ENCODE measurements around the gene UCK1.

UCK1 gene

DNA sequence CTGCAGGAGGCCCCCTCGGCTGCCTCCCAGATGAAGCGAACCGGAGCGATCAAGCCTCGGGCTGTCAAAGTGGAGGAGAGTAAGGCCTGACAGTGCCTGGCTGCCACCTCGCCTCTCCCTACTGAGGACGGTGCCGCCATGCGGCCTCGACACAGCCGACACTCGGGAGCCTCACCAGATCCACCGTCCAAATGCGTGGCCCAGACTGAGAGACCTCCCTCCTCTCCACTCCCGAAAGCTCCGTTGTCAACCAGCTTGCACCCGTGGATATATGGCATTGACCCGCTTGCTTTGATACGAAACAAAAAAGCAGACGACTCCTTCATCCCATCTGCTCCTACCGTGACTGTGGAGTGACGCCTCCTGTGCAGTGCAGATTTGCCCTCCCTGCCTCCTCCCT is 35.3 kb downstream of the UCK1 start:
- no peak for DNase-seq

DNA sequence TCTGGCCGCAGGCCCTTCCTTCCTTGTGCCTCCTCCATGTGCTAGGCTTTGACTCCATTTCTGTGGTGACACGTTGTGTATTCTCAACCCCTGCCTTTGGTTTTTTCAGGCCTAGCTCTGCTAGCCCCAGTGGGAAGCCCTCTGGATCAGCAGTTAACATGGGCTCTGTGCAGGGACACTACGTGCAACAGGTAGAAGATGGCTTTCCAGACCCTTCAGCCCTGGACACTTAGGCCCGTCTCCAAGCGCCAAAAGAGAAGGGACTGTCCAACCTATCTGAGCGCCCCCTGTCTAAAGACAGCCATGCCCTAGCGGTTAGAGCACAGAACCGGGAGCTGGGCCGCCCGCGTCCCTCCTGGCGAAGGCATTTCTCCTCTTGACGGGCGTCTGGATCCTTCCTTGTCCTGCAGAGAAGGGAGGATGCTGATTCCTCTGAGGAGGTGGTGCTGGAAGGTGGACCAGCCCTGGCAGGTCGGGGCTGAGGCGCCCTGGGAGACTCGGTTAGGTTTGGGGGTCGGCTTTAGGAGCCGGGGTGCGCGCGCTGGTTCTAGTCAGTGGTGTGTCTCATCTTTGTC is 36.7 kb downstream of the UCK1 start:
- DNase-seq: no peak

DNA sequence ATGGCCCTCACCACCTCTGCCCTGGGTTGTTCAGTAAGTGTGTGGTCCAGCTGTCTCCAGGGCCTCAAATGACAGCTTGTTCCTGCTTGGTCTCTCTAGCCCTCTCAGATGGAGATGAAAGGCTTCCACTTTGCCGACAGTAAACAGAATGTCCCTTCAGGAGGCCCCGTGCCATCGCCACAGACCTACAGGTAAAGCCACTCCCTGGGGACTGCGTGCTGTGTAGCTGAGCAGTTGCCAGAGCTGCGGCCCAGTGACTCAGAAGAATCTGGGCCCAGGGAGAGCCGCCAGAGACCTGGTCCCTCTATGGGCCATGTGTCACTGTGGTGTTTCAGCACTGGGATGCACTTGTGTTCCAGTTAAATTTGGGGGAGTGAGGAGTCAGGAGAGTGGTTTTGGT is 39.0 kb downstream of the UCK1 start:
- DNase-seq: no peak

DNA sequence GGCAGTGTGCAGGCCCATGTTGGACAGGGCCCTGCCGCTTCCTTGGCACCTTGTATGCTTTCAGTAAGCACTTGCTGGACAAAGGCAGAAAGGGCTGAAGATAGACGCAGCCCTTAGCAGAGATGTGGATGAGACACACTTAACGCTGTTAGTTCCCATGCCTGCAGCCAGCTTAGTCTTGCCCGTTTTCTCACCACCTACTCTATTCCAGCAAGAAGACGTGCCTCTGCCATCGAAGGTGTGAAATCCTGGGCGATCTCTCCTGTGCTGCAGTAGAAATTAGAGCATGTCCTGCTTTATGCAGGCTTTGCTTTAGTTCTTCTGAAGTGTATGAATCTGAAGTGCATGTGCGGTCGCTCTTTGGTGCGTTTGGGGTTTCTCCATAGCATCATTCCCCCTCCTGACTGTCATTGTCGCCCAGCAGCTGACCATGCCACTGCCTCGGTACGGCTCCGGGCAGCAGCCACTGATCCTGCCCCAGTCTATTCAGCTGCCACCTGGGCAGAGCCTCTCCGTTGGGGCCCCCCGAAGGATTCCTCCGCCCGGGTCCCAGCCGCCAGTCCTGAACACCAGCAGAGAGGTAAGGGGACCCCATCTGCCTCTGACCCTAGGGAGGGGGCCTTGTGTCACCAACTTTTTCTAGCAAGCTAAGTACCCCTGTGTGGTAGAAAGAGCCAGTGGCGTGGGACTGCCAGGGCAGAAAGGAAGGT is 39.9 kb downstream of the UCK1 start:
- no peak for DNase-seq

DNA sequence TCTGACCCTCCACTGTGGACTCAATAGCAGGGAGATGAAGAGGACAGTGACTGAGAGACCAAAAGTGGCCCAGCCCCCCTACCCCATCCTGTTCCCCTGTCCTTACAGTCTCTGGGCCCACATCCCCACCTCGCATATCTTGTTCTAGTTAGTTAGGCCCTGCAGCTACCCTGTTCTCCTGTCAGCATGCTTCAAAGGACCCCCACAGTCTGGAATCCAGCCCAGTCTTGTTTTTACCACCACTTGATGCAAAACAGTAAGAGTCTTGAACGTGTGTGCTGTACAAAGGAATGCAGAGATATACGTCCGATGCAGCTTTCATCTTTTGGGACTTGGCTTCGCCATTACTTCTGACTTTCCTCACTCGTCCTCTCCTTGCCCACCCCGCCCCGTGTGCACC is 40.5 kb downstream of the UCK1 start:
- peak; percentile 13 for DNase-seq

DNA sequence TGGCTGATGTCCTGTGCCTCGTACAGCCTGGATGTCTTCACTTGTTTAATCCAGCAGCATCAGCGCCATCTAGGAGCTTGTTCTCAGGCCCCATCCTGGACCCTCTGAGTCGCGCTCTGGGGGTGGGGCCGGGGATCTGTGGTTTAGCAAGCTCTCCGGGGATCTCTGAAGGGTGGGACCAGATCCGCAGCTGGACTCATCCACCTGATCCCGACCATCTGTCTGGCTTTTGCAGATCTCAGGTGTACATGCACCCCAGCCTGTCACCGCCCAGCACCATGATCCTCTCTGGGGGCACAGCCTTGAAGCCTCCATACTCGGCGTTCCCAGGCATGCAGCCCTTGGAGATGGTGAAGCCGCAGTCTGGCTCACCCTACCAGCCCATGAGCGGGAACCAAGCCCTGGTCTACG is 43.4 kb downstream of the UCK1 start:
- DNase-seq: peak; percentile 22

DNA sequence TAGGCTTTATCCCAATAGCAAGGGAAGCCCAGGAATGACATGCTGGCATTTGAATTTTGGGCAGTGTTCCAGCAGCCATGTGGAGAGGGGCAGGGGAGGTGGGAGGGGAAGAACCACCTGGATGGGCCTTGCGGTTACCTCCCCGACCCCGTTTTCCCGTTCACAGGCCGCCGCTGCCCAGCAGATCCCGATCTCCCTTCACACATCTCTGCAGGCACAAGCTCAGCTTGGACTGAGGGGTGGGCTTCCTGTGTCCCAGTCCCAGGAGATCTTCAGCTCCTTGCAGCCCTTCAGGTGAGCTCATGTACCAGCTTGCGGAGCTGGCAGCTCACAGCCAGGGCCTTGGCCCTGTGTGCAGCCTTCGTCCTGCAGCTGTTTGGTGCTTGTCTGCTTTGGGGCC is 44.1 kb downstream of the UCK1 start:
- DNase-seq: no peak

DNA sequence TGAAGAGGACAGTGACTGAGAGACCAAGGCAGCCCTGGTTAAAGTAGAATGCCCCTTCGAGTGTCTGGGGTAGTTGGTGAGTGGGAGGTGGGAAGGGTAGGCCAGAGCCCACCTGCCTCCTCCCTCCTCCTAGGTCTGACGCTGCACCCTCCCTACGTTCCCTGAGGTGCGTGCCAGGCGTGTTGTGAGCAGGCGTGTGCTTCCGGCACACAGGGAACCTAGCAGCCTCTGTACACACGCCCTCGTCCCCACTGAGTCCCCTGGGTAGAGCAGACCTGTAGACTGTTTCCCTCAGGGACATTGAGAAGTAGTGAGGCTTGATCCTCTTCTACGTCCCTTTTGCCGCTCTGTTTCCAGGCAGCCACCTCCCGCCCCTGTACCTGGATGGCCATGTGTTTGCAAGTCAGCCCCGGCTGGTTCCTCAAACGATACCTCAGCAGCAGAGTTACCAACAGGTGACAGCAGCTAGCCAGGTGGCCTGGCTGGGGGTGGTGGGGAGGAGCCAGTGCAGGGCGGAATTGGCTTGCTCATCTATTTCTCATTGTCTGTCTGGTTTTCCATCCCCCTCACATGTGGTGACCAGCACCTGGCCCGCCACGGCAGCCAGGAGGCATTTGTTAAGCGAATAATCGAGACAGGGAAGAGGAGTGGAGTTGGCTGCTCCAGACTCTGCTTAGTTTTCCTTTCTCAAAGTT is 45.2 kb downstream of the UCK1 start:
- no peak for DNase-seq

DNA sequence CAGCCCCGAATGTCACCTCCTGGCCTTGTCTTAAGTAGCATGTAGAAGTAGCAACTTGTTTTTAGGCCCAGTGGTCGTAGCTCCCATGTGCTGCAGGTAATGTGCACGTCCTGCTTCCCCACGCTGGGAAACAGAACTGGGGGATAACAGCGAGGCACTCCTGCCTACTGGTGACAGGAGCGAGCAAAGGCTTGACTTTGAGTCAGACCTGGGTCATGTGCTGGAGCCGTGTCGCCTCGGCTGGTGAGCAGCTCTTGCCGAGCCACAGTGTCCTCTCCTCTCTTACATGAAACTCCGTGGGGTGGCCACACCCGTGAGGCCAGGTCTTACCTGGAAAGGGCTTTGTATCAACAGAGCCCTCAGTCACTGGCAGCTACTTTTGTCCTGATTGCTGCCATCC is 45.9 kb downstream of the UCK1 start:
- DNase-seq: no peak

DNA sequence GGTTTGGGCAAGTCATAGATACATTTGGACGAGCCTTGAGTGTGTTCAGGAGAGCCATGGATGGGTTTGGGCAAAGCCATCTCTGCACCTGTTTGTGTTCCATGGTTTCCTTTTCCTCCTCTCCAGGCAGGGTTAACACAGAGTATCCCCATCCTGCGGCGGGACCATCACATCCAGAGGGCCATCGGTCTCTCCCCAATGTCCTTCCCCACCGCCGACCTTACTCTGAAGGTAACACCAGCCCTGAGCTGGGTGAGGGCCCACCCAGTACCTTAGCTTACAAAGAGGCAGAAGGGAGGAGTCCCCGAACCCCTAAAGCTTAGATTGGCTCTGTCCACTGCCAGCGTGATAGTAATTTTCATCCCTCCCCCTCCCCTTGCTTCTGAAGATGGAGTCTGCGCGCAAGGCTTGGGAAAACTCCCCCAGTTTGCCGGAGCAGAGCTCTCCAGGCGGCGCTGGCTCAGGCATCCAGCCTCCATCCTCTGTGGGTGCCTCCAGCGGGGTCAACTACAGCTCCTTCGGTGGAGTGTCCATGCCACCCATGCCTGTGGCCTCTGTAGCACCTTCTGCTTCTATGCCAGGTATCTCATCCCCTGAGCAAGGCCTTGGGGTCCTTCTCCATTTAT is 46.4 kb downstream of the UCK1 start:
- DNase-seq: no peak

DNA sequence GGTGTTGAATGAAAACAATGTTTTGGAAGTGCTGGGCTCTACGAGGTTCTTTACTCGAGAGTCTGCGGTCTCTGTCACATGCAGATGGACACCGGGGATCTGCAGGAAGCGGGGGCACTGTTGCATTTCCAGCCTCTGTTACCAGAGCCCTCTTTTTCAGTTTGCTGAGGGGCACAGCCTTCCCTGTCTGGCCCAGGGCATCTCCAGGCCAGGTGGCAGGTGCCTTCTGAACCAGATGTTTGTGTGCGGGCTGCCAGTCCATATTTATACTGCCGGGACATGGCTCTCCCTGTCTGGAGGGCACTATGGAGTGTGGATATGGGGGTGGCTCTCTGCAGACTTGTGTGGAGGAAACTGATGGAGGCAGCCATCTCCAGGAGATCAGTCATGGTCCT is 47.0 kb downstream of the UCK1 start:
- DNase-seq: no peak

DNA sequence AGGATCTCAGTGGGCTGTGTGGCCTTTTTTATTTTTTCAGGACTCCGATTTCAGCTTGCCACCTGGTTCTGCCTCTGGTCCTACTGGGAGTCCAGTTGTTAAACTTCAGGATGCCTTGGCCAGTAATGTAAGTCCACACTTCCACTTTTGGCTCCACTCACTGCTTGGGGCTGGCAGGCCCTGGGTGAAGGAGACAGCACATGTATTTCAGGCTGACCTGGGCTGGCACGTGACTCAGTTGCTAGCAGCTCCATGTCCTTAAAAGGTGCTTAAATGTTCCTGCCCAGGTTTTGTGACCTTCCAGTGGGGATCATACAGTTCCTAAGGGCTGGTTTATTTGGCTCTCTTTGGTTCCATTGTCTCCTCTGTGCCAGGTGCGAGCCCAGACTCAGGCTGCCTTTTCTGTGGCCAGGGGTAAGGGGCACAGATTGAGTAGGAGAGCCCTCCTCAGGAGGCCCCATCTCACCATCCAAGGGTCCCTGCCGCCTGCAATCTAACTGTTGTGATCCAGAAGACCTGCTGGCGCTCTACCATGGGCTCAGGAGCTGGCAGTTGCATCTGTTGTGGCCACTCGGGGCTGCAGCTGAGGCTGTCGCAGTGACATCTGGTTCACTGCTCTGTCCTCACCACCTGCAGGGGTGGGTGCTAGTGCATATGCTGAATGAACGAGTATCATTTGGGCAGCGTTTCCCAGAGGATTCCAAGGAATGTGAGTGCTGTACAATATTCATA is 47.6 kb downstream of the UCK1 start:
- no peak for DNase-seq

DNA sequence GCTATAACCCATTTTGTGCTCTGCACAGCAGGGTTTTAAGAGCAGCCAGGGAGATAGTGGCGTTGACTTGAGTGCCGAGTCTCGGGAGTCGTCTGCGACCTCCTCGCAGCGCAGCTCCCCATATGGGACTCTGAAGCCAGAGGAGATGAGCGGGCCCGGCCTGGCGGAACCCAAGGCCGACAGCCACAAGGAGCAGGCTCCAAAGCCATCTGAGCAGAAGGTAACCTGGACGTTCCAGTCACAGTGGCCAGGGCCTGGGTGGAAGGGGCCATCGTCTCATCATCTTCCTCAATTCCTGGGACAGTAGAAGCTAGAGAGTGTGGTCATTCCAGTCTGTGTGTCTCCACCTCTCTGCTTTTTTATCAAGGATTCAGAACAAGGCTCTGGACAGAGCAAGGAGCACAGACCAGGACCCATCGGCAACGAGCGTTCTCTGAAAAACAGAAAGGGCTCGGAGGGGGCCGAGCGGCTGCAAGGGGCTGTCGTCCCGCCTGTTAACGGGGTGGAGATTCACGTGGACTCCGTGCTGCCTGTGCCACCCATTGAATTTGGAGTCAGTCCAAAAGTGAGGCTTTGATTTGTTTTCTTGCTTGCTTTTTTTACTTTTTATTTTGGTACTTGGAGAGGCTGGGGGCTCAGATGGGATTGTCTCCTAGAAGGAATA is 48.6 kb downstream of the UCK1 start:
- no peak for DNase-seq

DNA sequence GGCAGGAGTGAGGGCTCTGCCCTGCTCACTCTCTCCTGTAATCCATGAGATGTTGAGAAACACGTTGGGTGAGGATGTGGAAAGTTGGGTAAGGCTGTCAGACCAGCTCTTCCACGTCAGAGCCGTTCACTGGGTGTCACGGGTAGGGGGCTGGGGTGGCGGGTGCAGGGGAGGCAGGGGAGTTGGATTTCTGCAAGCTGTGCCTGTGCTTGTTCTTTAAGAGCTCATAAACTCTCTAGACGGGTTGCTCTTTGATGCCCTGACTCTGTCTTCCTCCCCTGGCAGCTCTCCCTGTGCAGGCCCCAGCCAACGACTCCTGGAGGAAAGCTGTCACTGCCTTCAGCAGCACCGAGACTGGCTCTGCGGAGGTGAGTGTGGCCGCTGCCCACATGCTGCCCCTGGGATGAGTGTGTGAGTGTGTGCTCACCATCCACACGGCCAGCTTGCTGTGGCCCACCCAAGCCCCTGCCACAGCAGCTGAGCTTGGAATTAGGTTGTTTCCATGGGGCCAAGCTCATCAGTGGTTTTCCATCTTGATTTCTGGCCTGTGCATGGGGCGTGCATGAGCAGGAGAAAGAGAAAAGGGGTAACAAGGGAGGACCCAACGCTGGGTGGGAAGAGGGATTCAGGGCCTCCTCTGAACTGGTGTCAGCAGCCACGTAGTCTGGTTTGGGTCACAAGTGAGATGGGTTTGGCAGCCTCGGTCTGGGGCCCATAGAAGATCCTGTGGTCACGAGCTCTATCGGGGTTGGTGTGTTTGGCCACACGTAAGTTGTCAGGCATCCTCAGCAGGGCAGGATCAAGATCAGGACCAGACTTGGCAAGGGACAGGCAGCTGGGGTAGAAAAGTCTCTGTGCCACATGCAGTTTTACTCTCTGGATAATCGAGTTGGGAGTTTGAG is 49.4 kb downstream of the UCK1 start:
- no peak for DNase-seq

DNA sequence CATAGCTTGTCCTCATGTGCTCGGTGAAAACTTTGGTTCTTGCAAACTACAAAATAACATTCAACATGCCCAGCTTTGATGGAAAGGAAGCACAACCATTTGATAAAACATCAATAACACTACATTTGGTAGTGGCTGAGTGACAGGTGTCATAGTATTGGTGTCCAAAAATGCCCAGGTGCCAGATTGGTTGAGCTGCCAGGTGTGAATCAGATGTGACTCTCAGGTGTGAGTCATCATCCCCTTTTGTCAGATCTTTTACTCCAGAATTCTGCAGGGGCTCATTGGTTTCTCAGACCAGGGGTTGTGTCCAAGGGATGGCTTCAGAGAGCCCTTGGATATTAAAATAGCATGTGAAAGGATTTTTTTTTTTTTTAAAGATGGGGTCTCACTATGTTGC is 50.8 kb downstream of the UCK1 start:
- no peak for DNase-seq

DNA sequence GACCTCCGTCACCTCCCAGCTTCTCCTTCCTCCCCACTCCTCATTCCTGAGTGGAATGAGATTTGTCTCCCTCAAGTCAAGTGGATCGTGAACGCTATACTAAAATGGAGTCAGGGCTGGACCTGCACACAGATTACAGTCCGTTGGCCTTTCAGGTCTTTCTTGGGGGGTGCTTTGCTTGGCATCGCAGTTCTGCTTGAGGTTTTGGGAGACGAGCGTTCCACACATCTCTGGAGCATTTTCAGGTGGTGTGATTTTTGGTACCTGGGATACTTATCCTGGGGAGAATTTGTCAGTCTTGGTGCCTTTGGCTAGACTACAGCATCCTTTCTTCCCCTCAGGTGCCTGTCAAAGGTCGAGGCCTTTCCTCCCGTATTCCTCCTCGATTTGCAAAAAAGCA is 52.2 kb downstream of the UCK1 start:
- no peak for DNase-seq

DNA sequence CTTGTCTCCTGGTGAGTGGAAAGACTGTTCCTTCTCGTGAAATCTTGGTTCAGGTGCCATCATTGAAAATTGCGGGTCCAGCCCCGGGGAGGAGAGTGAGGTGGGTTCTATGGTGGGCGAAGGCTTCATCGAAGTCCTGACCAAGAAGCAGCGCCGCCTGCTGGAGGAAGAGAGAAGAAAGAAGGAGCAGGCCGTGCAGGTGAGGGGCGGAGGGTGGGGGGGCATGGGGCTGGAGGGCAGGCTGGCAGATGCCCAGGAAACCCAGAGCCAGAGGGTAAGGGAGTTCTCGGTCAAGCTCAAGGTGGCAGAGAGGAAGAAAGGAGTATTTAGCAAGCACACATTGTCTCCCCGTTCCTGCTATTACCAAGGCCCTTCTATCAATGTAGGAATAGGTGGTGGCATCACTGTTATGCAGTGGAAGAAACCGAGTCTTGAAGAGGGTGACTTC is 52.6 kb downstream of the UCK1 start:
- peak; percentile 30 for DNase-seq

DNA sequence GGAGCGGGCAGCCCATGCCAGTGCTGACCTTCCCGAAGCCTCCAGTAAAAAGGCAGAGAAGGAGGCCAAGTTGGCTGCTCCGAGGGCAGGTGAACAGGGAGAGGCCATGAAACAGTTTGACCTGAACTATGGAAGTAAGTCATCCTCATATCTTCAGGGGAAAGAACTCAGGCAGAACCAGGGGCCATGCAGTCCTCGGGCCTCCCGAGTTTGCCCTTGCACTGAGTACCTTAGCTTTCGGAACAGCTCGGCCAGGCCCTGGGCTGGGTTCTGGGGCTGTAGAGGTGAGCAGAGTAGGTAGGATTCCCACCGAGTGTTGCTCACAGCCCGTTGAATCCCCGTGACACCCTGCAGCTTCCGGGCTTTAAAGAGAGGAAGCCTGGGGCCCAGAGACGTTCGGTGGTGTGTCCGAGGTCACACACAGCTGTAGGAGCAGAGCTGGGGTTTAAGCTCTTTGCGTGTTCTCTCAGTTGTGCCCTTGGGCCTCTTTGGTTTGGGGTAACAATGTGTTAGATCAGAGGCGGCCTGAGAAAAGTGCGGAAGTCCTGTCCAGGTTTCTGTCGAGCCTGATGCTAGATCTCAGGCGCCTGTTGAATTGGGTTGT is 53.1 kb downstream of the UCK1 start:
- no peak for DNase-seq

DNA sequence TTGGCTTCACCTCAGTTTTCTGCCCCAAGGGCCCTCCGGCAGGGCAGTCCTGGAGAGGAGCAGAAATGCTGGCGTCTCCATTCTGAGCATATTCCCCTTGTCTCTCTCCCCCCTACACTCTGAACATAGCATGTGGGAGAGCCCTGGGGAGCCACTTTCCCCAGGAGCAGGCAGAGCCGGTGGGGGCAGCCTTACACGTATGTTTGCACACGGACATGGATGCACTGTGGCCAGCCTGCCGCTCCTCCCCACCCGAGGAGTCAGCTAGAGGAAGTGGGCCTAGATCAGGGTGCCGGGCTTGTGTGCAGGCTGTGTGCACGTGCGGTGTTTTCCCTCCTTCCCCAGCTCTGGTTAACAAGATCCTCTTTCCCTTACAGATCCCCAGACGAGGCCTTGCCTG is 53.7 kb downstream of the UCK1 start:
- DNase-seq: no peak

DNA sequence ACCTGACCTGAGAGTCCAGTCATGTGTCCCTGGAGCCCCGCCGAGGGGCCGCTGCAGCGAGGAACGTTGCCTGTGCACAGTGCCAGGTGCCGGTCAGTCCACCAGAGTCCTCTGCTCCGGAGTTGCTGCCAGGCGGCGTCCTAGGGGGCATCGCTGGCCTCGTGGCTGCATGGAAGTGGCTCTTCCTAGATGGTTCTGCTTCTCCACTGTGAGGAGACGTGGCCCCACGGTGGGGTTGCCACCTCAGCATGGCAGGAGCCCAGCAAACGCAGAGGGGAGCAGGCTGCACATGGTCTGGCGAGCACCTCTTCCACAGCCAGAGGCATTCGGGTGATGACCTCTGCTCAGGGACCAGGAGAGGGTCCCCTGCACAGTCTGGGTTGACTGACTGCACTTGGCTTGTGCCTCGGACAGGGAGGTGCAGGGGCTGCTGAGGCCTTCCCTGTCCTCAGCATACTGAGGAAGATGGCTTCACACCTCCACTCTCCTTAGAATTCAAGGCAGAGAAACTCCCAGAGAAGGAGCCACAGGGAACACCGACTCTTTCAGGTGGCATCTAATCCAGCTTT is 54.2 kb downstream of the UCK1 start:
- DNase-seq: no peak
